ENCODE results near the gene KANSL1. TPM values are rescaled to one million over a fixed set of nuclear protein-coding genes. Genes with fewer than 3 reads are reported as not detected.

KANSL1 gene
- total RNA-seq, 4 donors from 2014 or later = 80.3 to 201 (median 146) TPM

GRCh38 chr17:46027048-46027975 is 165.9 kb downstream of the KANSL1 start:
- WGBS, 2 donors (ENCODE audit: low coverage in 1 of 2) = 72 to 80% methylated on average over 8 to 12 of the region's 12 CpGs
- Histone ChIP-seq H3K27ac (peak overlapping the region in 2 of 4 donors; percentile 27 to 31), H3K4me1 (no peaks in the 10 kb centered on the region), H3K36me3 (peaks cover 0 to 27% (median 8%) of the 10 kb centered on the region in 4 donors), H3K27me3 (no peaks in the 10 kb centered on the region), H3K4me3 (no peak overlapping the region), H3K9me3 (no peaks in the 10 kb centered on the region)
- no peak for DNase-seq
- TF ChIP-seq EP300 (IDR thresholded peaks at IDR 0.05; ENCODE audit: low read depth) = no peak
- no peak for TF ChIP-seq POLR2AphosphoS5 (IDR thresholded peaks at IDR 0.05)
- no peak for TF ChIP-seq CTCF (IDR thresholded peaks at IDR 0.05)
- TF ChIP-seq POLR2A (IDR thresholded peaks at IDR 0.05) = no peak
- intact Hi-C loops (cut with DNase I; ENCODE audit: low total_unique reads) (no loop called here), in situ Hi-C loops (cut with MboI; ENCODE audit: low pct_ligation_motif_present in 1 of 4, low pct_unique_long_range_greater_than_20kb in 1 of 4, low sequenced_read_pairs in 3 of 4) (loop anchor here in 1 of 4 donors (25.0 kb wide), 1 partner anchor 185 kb away; no protein-coding TSS in a partner anchor)

- Histone ChIP-seq H3K9me3 (no peaks in the 10 kb centered on the region), H3K36me3 (peaks cover 0 to 18% (median 6%) of the 10 kb centered on the region in 4 donors), H3K27me3 (no peaks in the 10 kb centered on the region), H3K4me3 (no peak overlapping the region), H3K4me1 (no peaks in the 10 kb centered on the region), H3K27ac (peak overlapping the region in 2 of 4 donors; percentile 27 to 31)
- DNase-seq = peak; percentile 17
- in situ Hi-C loops (cut with MboI; ENCODE audit: low pct_ligation_motif_present in 1 of 4, low pct_unique_long_range_greater_than_20kb in 1 of 4, low sequenced_read_pairs in 3 of 4) = loop anchor here in 1 of 4 donors (25.0 kb wide), 1 partner anchor 186 kb away; no protein-coding TSS in a partner anchor
- WGBS, 2 donors (ENCODE audit: low coverage in 1 of 2) = 88% methylated on average over 16 of the region's 17 CpGs; no CpG with 5 or more reads in 1 of the 2 donors
- TF ChIP-seq POLR2A (IDR thresholded peaks at IDR 0.05) (no peak), POLR2AphosphoS5 (IDR thresholded peaks at IDR 0.05) (no peak), CTCF (IDR thresholded peaks at IDR 0.05) (no peak), EP300 (IDR thresholded peaks at IDR 0.05; ENCODE audit: low read depth) (no peak)
- intact Hi-C loops (cut with DNase I; ENCODE audit: low total_unique reads) = no loop called here
These were observed 166.8 kb downstream of the KANSL1 start for GRCh38 chr17:46026166-46027047.

- H3K27me3 ChIP-seq = no peaks in the 10 kb centered on the region
- no peak for DNase-seq
- in situ Hi-C loops (cut with MboI; ENCODE audit: low pct_ligation_motif_present in 1 of 4, low pct_unique_long_range_greater_than_20kb in 1 of 4, low sequenced_read_pairs in 3 of 4) = loop anchor here in 1 of 4 donors (25.0 kb wide), 1 partner anchor 187 kb away; no protein-coding TSS in a partner anchor
- H3K4me1 ChIP-seq = no peaks in the 10 kb centered on the region
- peaks cover 0 to 11% (median 2%) of the 10 kb centered on the region in 4 donors for H3K36me3 ChIP-seq
- 75 to 77% methylated on average over 1 to 8 of the region's 8 CpGs for WGBS, 2 donors (ENCODE audit: low coverage in 1 of 2)
- H3K9me3 ChIP-seq = no peaks in the 10 kb centered on the region
- TF ChIP-seq CTCF (IDR thresholded peaks at IDR 0.05) (no peak), EP300 (IDR thresholded peaks at IDR 0.05; ENCODE audit: low read depth) (no peak), POLR2A (IDR thresholded peaks at IDR 0.05) (no peak), POLR2AphosphoS5 (IDR thresholded peaks at IDR 0.05) (no peak)
- intact Hi-C loops (cut with DNase I; ENCODE audit: low total_unique reads) = no loop called here
- no peak overlapping the region for H3K4me3 ChIP-seq
- peak overlapping the region in 1 of 4 donors; percentile 27 for H3K27ac ChIP-seq
These were observed 167.6 kb downstream of the KANSL1 start for GRCh38 chr17:46025510-46026165.

Measured in transverse colon (tissue), 4 donors.